NCI-H2081 treated with DMSO at 0.1 percent for 48 hours (cell line): ENCODE results near the gene PRKACA.

Source experiments
- DNase-seq: peaks from one replicate; lab custom pipeline; 2025; lab: John Stamatoyannopoulos, UW

Gene PRKACA

DNA sequence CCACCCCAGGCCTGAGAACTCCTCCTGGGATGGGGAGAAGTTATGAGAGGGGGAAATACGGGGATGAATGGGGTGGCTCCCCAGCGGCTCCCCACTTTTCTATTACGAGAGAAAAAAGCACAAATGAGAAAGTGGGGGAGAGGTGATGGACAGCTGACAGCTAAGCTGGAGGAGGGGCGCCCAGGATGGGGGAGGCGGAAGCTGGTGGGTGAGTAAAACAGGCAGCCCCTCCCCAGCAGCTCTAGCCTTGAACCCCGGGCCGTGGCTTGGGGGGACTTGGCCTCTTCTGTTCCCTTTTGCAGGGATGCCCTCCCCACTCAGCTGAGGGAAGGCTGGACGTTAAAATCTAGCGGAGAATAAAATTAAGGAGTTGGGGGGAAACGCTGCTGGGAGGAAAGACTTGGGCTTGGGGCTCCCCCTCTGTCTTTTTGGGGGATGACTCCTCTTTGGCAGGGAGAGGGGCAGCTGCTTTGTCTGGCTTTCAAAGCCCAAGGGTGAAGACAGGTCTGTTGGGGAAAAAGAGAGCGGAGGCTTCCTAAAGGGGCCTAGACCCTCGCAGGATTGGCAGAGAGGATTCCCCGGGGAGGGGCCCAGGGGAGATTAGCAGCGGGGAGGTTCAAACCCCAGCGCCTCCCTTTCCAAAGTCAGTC is 25.6 kb downstream of the PRKACA start:
- DNase-seq = no peak

DNA sequence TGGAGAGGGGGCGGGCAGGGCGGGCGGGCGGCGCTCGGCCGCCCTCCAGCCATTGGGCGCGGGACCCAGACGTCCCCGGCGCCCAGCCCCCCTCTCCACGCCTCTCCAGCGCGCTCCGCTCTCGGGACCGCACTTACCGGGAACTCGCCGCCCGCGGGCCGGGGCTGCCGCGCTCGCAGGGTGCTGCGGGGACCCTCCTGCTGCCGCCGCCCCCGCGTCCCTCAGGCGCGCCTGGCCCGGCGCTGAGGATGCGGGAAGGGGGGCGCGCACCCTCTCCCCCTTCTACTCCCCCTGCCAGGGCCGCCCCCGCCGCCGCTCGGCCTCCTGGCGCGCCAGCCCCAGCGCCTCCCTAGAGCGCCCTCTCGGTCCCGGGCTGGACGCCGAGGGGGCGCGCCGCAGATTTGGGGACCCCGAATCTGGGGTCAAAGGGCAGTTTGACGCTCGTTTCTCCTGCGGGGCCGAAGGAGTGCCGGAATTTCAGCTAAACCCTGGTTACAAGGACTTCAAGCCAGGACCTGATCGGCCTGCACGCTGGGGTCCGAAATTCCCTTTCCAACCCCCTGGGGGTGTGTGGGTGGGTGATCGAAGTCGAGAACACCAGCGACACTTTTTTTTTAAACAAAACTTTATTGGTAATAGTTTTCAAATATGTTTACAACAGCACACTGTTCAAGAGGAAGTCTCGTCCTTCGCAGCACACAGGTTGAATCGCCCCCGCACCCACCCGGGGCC is 26.3 kb downstream of the PRKACA start:
- DNase-seq = no peak

- no peak for DNase-seq
These were observed 27.0 kb downstream of the PRKACA start, which contains the start of gene SAMD1 for GRCh38 chr19:14090509-14091080. TSS of gene SAMD1 (minus strand) at chr19:14090751.

DNA sequence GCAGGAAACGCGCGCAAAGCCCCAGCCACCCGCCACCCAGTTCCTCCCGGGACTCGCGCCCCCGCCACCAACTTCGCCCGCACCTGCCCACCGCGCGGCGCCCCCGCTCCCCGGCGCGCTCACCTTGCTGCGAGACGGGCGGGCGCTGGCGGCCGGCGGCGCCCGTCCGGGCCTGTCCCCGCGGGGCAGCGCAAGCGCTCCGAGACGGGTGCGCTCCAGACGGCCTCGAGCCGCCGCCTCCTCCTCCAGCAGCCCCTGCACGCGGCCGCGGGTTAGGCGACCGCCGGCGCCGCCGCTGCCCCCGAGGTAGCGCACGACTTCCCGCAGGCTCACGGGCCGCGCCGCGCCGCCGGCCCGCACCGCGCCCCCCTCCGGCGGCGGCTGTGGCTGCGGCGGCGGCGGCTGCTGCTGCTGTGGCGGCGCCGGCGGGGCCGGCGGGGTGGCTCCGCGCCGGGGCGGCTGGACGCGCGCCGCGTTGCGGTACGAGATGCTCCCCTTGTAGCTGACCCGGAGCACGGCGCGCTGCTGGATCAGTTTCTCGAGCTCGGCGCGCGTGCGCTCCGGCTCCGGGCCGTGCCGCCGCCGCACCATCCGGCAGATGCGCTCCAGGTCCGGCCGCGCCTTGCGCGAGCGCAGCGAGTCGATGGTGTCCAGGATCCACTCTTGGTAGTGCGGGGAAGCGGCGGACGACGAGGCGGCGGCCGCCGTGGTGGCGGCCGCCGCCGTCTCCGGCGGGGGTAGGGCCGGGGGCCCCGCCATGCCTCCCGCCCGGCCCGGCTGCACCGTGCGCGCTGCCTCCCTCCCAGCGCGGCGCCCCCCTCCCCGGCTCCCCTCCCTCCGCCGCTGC is 27.7 kb downstream of the PRKACA start:
- DNase-seq = no peak

DNA sequence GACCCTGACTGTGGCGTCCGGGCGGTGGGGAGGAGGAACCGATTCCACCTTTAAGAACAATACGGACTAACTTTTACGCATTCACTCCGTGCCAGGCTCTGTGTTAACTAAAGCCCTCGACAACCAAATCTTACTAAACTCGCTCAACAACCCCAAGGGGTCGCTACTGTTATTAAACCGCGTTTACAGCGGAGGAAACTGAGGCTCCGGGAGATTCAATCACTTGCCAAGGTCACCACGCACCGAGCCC is 28.2 kb downstream of the PRKACA start:
- DNase-seq = no peak

DNA sequence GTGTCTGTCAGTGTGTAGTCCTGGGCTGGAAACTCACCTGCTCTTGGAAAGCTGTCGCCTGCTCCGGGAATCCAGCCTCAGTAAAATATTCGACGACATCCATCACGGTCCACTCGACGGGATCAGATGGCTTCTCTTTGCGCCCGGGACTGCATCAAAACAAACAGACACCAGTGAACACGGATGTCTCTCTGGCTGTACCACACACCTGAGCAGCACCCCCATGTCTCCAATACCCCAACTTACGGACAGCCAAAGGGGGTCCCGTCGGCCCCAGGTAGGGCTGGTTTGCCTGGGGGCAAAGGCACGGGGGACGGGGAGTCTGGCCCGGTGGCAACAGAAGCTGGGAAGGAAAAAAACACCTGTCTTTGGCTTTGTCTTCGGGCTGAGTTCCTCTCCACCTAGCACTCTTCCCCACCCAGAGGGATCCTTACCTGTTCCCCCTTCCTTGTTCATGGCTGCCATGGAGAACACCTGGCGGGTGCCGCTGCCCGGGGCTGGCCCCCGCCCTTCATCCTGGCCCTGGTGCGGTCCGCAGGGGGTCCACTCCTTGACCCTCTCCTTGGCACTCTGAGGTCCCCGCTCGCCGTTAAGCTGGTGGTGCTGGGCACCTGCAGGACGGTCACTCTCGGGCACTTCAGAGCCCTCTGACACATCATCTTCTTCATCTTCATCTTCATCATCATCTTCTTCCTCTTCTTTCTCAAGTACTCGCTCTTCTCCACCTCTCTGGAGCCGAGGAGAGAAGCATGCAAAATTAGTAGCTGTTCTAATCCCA is 28.7 kb downstream of the PRKACA start:
- DNase-seq = no peak

DNA sequence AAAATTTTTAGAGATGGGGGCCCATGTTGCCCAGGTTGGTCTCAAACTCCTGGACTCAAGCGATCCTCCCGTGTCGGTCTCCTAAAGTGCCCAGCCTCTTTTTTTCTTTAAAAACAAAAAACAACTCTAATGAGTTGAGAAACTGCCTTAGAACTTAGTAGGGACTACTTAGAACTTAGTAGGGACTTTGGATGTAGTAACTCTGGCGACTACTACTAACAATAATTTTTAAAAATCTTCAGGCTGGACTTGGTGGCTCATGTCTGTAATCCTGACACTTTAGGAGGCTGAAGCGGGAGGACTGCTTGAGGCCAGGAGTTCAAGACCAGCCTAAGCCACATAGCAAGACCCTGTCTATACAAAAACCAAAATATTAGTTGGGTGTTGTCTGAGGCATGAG is 31.5 kb downstream of the PRKACA start:
- no peak for DNase-seq

- no peak for DNase-seq
These were observed 32.1 kb downstream of the PRKACA start, which contains the start of gene C19orf67 for GRCh38 chr19:14085309-14085995. TSS of gene C19orf67 (minus strand) at chr19:14085783. CDS start at chr19:14085627, 156 bp downstream.

- DNase-seq = no peak
These were observed 34.9 kb downstream of the PRKACA start for GRCh38 chr19:14082675-14082960.

DNA sequence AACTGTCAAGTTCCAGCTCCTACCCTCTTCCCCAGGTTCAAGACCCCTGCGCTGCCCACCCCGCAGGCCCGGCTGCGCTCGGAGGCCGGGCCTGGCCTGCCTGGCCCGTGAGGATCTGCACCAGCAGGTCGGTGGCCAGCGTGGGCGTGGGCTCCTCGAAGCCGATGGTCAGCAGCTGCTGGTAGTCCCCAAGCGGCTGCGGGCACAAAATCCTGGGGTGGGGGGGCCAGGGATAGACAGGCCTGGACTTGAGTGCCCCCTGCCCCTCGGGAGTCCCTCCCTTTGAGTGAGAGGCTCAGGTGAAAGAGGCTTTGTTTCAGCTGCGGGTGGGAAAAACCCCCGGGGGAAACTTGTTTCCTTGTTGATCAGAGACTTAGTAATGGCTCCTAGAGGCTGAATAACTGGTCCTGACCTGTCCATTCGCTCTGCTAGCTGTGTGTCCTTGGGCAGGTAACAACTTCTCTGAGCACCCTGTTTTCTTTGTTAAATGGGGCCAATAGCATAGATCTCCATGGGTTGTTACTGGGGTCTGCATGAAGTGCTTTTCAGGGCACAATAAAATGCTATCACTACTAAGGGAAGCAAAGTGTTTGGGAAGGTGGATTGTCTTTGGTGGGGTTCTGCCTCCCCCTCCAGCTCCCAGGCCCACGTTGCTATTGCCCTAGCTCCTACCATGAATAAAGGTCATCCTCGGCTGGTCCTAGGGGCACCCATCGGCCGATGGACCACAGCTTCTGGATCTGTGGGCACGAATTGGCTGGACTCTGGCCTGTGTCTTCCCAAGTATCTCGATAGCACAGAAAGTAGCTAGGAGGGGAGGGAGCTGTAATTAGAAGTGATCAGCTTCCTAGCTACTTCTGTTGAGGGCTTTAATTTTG is 35.5 kb downstream of the PRKACA start:
- no peak for DNase-seq

DNA sequence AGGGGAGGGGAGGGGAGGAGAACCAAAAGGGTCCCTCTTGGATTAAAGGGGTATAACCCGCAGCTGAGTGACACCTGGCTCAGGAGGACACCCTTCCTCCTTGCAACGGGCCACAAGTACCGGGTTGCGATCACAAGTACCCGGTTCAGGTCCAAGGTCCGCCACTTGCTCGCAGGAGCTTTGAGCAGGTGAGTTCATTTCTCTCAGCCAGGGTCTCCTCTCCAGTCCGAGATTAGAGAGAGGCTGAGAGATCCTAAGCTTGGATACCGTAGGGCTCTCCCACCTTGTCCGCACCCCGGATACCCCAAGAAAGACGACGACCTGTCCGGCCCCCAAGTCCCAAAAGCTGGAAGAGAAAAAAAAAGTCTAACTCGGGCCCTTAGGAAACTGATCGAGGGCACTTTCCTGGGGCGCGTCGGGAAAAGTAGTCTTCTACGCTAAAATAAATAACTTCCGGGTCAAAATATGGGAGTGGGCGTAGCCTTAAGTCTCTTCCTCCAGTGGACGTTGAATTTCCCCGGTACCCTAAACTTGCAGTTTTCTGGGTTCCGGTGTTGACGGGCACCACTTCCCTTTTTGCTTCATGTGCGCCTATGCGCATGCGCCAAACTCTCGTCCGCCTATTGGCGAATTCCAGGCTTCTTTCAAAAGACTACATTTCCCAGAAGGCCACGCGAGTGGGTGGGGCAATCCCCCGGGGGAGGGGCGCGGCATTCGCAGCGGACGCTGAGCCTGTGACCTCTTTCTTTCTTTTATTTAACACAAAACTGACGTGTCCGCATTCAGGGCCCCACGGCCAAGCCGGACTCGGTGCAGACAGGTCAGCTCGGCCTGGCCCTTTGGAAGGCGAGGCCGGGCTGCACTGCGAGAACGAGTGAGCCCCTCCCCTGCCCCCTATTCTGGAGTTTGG is 36.4 kb downstream of the PRKACA start:
- DNase-seq = peak; percentile 96

- DNase-seq = no peak
These were observed 39.2 kb downstream of the PRKACA start for GRCh38 chr19:14078411-14078810.

- DNase-seq = no peak
These were observed 43.4 kb downstream of the PRKACA start for GRCh38 chr19:14073925-14074838.

GRCh38 chr19:14073261-14073924 is 44.2 kb downstream of the PRKACA start:
- no peak for DNase-seq

DNA sequence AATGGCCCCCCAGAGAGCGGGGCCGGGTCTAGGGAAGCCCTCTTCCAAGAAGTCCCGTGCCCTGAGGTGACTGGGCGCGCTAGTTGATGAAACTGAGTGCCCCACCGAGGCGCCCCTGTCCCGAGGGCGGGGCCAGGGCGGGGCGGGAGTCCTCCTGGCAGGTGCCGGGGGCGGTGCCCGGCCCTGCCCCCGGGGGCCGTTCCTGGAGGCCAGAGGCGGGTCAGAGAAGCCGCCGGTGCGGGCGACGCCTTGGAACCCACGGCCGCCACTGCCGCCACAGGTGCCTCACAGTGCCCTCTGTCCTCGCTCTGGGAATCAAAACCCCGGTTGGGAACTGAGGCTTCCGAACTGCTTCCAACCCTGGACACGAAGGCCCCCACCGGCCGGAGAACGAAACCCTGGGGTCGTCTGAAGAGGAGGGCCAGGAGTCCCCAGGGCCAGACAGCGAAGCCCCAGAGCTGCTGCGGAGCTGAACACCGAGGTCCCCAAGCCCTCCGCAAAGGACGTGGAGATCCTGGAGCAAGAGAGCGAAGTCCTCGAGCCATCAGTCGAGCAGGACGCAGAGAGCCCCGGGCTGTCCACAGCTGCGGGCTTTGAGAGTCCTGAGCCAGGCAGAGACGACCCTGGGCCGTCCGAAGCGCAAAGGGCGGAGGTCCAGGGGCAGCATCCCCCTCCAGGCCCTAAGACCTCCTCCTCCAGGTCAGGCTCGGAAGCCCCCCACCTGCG is 44.9 kb downstream of the PRKACA start, which contains the start of gene MISP3:
MISP3 (plus strand) TSS at position 252 of the 726 bp plus-strand sequence. CDS start 524 bp downstream, outside the sequence.
- no peak for DNase-seq

- no peak for DNase-seq
These were observed 47.1 kb downstream of the PRKACA start for GRCh38 chr19:14070268-14071050.
